GM20000 (cell line): Measurements from ENCODE around the gene SLC25A44.
"Not testable (repeated sequence)": the region's sequence is repeated elsewhere in the genome, so short reads cannot be mapped to it uniquely, and the experiment has no call there.

ENCODE experiments used
- DNase-seq: peaks from one replicate; pipeline ENCODE4 v3.0.0; 2012; ENCODE audit warnings: low spot score
- TF ChIP-seq, protein P1 (sequence below): IDR thresholded peaks from 2 replicates; pipeline ENCODE4 v1.5.1; 2012; ENCODE audit warnings: mild to moderate bottlenecking, control low read depth; ENCODE audit errors: extremely low read depth, missing control alignments

The SLC25A44 gene

DNA sequence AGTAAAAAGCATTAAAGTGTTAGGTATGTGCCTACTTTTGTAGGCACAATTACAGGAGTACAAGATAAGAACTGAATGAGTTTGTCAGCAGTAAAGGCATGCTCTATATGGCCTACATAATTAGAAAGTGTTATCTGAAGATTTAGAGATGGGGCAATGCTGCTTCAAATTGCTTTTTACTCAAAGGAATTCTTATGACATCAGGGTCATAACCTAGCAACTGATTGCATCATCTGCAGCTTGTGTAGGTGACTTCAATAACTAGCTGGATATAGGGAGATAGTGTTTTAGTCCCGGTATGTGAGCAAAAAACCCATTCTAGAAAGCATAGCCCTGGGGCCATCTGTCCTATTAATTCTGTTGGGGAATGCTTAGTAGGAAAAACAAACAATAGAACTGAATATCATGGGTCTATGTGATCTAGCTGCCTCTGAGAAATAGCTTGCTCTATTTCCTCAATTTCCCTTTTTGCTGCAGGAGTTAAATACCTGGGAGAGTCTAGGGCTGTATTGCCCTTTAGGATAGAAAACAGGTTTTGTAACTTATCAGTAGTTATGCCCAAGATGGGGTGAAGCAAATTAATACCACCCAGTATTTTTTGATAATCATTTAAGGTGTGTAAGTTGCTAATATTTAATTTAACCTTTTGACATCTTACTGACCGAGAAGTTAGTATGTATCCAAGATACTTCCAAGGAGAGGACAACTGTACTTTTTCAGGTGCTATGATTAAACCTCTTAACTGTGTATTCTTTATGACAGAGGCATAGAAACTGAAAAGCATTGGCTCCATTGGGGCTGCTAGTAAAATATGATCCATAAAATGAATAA, 7.3 kb upstream of the SLC25A44 start:
- DNase-seq = not testable (repeated sequence)

DNA sequence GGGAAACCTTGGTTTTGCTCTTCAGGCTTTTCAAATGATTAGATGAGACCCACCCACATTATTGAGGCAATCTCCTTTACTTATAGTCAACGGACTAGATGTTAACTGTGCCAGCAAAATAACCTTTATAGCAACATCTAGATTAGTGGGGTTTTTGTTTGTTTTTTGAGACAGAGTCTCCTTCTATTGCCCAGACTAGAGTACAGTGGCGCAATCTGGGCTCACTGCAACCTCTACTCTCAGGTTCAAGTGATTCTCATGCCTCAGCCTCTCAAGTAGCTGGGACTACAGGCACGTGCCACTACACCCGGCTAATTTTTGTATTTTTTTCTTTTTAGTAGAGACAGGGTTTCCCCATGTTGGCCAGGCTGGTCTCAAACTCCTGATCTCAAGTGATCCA, 3.6 kb upstream of the SLC25A44 start:
- DNase-seq = not testable (repeated sequence)

DNA sequence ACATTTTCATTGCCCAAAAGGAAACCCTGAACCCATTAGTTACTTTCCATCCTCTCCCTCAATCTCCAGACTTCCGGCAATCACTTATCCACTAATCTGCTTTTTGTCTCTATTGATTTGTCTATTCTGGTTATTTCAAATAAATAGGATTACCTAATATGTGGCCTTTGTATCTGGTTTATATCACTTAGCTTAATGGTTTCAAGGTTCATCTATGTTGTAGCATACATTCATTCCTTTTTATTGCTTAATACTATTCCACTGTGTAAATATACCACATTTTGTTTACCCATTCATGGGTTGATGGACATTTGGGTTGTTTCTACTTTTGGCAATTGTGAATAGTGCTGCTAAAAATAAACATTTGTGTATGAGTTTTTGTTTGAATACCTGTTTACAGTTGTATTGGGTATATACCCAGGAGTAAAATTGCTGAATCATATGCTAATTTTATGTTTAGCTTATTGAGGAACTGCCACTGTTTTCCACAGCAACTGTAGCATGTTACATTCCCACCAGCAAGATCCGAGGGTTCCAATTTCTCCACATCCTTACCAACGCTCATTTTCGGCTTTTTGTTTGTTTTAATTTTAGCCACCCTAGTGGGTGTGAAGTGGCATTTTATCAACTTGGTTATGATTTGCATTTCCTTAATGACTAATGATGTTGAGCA, 2.5 kb upstream of the SLC25A44 start:
- no peak for DNase-seq
- TF ChIP-seq, protein P1, sequence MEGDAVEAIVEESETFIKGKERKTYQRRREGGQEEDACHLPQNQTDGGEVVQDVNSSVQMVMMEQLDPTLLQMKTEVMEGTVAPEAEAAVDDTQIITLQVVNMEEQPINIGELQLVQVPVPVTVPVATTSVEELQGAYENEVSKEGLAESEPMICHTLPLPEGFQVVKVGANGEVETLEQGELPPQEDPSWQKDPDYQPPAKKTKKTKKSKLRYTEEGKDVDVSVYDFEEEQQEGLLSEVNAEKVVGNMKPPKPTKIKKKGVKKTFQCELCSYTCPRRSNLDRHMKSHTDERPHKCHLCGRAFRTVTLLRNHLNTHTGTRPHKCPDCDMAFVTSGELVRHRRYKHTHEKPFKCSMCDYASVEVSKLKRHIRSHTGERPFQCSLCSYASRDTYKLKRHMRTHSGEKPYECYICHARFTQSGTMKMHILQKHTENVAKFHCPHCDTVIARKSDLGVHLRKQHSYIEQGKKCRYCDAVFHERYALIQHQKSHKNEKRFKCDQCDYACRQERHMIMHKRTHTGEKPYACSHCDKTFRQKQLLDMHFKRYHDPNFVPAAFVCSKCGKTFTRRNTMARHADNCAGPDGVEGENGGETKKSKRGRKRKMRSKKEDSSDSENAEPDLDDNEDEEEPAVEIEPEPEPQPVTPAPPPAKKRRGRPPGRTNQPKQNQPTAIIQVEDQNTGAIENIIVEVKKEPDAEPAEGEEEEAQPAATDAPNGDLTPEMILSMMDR = no peak

DNA sequence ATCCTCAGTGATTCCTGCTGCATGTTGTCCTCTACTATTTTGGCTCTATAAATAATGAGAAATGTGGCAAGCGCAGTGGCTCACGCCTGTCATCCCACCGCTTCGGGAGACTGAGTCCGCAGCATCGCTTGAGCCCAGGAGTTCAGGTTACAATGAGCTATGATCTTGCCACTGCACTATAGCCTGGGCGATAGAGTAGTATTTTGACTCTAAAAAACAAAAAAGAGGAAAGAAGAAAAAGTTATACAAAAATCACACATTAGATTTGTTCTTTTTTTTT, 756 bp upstream of the SLC25A44 start:
- TF ChIP-seq, protein P1 = no peak

DNA sequence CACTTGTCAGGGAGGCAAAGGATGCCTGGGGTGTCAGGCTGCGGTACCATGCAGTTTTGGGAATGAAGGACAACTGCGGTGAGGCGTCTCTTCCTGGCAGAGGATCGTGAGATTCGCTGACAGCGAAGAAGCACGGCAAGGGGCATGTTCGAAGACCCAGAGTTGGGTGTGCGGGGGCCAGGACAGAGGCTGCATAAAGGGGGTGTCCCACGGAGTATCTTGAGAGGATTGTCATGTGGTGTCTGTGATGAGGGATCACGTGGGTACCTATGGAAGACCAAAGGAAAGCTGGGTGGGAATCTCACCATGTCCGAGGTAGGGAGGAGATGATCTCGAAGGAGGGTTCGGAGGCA, 372 bp downstream of the SLC25A44 start:
- DNase-seq = no peak
- TF ChIP-seq, protein P1 = no peak

More for the DNA sequence above, 756 bp upstream of the SLC25A44 start:
- DNase-seq = no peak

DNA sequence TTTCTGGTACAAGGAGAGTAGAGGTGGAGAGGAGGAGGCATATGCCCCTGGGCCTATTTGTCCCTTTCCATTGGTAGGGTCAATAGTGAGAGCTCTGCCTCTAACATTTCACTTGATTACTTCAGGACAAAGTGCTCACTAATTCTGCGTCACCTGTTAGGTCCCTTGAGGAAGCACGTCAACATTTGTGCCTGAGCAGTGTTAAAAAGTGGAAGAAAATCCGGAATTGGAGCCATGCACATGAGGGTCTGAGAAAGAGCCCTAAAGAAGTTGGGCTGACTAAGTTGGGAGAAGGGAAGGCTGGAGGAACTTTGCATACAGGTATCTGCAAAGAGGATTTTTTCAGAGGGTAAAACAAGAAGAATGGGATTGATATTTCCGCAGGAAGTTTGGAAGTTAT, 1.9 kb downstream of the SLC25A44 start:
- no peak for DNase-seq
- TF ChIP-seq, protein P1 = no peak

DNA sequence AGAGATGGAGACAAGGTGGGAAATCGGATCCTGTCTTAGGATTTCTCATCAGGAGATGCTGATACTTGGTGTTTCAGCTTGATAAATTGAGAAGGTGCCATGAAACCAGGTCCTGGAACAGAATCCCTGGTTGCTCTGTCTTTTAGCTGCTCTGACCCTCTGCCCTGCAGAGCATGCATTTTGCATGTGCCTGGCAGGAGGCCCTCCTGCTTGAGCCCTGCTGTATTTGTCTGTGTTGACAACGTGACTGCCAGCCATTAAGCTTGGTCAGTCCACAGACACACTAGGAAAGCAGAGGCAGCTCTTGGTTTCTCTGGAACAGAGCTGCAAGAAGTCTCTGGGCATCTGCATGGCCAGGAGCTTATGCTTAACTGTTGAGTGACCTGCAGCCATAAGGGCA, 2.5 kb downstream of the SLC25A44 start:
- DNase-seq = no peak
- TF ChIP-seq, protein P1 = no peak

DNA sequence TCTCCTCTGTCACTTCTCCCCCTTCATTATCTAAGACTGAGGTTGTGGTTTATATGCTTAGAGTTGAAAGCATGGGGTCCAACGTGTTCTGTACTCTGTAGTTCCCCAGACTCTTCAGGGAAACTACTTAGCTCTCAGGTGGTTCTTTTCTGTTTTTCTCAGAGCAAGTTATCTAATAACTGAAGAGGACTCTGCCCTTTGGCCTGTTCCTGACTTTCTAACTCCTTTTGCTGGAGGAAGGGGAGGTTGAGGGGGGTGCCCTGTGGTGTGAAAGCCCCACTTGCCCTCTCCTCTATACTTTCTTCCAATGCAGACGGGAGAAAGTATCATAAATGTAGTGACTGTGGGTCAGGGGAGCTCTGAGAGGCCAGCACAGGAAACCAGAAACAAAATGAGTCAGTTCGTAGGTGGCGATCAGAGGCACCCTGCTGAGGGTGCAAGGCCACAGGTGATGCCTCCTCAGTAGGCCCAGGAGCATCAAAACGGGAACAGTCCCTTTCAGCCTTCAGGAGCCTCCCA, 5.0 kb downstream of the SLC25A44 start:
- peak; percentile 47 for DNase-seq
- TF ChIP-seq, protein P1 = no peak
